NCI-H2196 treated with DMSO at 0.1 percent for 48 hours (cell line): ENCODE data around the gene S100A8.

Experiments
- DNase-seq: peaks from one replicate; lab custom pipeline; 2025; ENCODE audit not compliant: unreplicated experiment; lab: John Stamatoyannopoulos, UW

S100A8 gene

GRCh38 chr1:153393926-153394325 lies 3.1 kb upstream of the S100A8 start:
- no peak for DNase-seq

GRCh38 chr1:153392822-153393221 lies 1.9 kb upstream of the S100A8 start:
- no peak for DNase-seq

DNA sequence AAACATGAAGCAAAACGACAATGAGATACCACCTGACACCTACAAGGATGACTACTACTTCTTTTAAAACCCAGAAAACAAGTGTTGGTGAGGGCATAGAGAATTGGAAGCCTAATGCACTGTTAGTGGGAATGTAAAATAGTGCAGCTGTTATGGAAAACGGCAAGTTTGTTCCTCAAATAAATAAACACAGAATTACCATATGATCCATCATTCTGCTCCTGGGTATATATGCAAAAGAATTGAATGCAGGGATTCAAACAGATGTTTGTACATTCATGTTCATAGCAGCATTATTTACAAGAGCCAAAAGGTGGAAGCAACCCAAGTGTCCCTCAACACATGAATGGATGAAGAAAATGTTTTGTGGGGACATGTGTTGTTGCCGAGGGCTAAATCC lies 1.4 kb upstream of the S100A8 start:
- DNase-seq: no peak

DNA sequence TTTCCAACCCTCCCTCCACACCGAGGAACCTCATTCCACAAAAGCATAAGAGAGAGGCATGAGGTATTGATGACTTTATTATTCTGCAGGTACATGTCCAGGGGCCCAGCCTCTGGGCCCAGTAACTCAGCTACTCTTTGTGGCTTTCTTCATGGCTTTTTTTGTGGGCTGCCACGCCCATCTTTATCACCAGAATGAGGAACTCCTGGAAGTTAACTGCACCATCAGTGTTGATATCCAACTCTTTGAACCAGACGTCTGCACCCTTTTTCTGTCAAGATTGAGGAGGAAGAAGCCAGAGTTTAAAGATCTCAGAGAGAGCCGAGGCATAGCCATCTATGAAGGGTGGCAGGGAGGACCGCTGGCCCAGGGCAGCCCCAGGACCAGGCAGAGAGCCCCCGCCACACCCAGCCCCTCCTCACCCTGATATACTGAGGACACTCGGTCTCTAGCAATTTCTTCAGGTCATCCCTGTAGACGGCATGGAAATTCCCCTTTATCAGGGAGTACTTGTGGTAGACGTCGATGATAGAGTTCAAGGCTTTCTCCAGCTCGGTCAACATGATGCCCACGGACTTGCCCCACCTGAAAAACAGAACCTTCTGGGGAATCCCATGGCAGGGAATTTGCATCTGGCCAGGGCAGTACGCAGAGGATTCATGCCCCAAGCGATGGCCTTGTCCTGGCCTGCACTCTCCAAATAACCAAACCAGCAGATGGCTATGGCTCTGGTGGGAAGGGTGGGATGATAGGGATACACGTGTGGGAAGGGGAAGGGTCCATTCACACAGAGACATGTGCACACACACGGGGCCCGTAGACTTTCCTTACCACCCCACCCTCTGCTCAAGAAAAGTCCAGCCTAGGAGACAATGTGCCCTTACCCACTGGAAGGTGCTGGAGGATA lies 647 bp downstream of the S100A8 start:
- DNase-seq: no peak

DNA sequence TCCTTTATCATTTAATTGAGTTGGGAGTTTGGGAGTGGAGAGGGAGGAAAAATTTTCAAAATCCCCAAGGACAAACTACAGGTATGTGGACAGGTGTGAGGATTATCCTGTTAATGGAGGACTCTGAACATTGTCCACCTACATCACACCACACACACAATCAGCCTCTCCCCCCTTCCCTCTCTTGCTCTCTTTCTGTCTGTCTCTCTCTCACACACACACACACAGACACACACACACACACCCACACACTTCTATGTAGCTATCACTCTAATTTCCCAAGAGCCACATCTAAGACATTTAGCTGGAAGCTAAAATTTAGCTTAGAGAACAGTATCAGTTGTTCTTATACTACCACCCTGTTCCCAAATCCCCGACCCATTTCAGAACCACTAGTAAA lies 1.5 kb downstream of the S100A8 start:
- no peak for DNase-seq

- no peak for DNase-seq
Observed at GRCh38 chr1:153387785-153388184, 3.1 kb downstream of the S100A8 start.

DNA sequence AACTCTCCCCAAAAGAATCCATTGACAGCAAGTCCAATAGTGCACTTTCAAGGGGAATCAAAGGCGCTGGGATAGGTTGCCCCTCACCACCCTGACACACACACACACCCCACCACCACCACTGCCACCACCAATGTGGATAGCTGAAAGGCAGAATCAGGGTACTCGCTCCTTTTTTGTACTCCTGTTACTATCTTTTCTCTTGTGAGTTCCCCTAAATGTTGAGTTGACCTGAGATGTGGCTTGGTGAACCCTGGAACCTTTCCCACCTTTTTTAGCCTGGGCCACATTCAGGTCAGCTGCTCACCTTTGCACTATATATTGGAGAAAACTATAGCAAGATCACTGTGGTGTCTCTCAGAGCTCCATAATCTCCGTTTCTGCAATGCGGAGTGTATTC lies 3.9 kb downstream of the S100A8 start:
- DNase-seq: no peak

- DNase-seq: no peak
Observed at GRCh38 chr1:153386500-153386901, 4.4 kb downstream of the S100A8 start.

- DNase-seq: no peak
Observed at GRCh38 chr1:153384958-153385580, 5.8 kb downstream of the S100A8 start.

- DNase-seq: no peak
Observed at GRCh38 chr1:153380711-153381110, 10.2 kb downstream of the S100A8 start.

- DNase-seq: no peak
Observed at GRCh38 chr1:153379591-153379990, 11.3 kb downstream of the S100A8 start.

DNA sequence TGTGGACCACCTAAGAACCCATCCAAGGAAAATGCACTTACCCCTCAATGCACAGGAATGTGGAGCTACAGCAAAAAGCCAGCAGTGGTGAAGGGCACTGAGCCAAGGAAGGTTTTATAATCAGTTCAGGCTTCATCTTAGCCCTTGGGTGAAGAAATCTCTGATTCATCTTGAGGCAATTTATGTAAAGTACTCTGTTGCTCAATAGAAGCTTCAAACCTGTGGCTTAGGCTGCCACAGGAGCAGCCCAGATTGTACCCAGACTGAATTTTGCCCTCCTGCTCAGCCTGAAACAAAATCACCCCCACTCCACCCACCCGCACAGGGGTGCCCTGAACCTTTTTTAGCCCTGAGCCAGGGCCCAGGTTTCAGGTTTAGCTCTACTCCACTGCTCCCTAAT lies 15.4 kb downstream of the S100A8 start, which contains the start of gene S100A12:
TSS of gene S100A12 (minus strand) at position 111 of the 400 bp plus-strand sequence. CDS start 1,029 bp downstream, outside the sequence.
- DNase-seq: no peak

DNA sequence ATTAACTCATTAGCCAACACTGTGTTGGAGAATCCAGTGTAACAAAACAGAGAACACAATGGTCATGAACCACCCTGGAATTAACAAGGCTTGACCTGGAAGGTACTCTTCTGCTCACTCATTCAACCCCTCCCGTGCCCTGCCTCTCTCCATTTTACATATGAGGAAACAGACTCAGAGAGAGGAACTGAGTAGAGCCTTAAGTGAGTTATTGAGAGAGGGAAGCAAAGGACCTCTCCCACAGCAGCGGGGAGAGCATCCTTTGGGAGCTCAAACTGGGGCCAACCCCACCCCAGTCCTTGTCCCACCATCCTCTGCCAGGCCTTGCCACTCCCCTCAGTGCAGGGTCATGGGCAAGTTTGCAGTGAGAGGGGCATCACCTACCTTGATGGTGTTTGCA lies 16.8 kb downstream of the S100A8 start:
- no peak for DNase-seq

- no peak for DNase-seq
Observed at GRCh38 chr1:153372571-153372970, 18.3 kb downstream of the S100A8 start.

DNA sequence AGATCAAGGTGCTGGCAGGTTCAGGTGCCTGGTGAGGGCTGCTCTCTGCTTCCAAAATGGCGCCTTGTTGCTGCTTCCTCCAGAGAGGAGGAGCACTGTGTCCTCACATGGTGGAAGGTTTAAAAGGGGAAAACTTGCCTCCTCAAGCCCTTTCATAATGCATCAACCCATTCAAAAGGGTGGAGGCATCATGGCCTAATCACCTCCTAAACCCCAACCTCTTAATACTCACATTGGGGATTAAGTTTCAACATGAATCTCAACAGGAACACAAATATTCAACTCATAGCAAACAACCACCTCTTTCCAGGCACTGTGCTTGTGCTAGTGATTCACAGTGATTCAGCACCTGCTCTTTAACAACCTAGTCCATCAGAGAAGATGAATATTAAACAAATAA lies 19.6 kb downstream of the S100A8 start:
- no peak for DNase-seq

DNA sequence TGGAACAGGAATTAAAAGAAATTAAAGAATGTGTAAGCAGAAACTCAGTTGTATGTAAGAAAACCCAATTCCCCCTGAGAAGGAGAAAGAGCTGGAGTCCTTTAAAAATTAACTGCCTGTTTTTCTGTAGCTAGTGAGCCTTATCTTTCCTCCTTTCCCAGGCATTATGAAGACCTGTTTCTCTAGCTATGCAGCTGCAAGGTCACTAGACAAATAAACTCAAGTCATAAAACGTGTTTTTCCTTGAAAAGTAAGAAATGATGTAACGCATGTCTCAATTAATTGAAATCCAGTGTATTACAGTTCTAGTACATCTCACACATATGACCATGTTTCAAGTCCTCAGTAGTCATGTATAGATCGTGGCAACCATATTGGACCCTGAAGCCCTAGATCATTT lies 20.7 kb downstream of the S100A8 start:
- DNase-seq: no peak

DNA sequence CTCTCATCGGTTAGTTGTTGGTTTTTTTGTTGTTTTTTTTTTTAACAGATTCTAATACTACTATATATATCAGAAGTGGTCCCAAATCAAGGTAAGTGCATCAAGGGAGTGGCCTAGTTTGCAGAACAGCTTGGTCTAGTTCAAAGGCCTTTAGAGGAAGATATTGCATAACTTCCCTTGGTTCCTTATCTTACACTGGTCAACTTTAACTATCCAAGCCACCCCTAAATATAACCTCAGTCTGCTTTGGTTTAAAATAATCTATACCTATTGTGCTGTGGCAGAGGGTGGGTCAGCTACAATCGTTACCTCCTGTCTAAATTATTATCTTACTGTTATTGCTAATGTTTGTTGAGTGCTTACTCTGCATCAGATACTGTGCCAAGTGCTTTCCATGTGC lies 22.4 kb downstream of the S100A8 start:
- no peak for DNase-seq

DNA sequence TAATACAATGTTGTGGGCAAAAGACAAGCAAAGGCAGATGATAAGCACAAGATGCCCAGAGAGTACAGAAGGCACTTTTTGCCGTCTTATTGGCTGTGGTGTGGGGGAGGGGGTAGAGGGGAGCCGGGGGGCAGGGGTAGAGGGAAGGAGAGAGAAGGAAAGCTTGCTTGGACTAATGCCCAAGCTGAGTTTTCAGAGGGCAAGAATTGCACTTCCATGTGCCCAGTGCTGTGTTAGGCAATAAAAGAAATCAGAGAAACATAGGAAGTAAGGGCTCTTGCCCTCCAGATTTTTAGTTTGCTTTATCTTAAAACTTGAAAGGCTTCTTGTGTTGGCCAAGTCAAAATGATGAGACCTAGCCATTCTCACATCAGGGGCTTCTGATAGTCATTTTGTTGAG lies 23.8 kb downstream of the S100A8 start:
- no peak for DNase-seq

DNA sequence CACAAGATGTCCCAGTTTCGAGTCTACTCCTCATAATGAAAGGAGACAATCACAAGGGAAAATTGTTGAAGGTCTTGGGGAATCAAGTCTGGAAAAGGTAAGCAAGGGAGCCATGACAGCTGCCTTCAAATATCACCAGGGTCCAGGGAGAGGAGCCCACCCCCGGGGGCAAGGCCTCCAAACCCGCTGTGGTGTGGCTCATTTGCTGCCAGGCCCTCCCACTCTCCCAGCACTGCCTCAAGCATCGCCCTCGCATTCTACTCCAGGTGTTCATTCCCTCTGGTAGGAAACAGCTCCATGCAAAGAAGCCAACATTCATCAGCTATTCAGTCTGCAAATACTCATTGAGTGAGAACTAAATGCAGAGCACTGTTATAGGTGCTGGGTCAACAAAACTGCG lies 24.6 kb downstream of the S100A8 start:
- DNase-seq: no peak

DNA sequence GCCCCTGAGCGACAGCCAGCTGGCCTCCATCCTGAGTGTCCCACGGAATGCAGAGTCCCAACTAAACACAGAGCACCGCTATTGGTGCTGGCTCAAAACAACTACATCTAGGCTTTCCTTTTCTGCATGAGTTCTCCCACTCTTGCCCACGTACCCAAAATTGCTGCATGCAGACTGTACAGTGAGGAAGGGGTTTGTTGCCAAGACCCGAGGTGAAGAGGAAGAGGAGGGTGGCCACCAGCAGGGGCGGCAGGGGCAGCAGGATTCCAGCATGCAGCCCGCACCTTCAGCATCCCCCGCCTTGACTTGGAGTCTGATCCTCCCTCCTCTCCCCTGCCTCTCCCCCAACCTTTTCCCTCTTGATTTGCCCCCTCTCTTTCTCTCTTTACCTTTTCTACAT lies 25.2 kb downstream of the S100A8 start:
- no peak for DNase-seq

GRCh38 chr1:153364766-153365666 lies 25.9 kb downstream of the S100A8 start:
- peak; percentile 39 for DNase-seq
